ENCODE data around the gene MELTF. TPM values are rescaled to one million over a fixed set of nuclear protein-coding genes. Genes with fewer than 3 reads are reported as not detected.

Gene MELTF
- total and polyA plus RNA-seq, 2 of the 13 experiments (the other 11 are each of a cell fraction or from before 2014, with no cell fraction given): 3.2 to 7.5 TPM

DNA sequence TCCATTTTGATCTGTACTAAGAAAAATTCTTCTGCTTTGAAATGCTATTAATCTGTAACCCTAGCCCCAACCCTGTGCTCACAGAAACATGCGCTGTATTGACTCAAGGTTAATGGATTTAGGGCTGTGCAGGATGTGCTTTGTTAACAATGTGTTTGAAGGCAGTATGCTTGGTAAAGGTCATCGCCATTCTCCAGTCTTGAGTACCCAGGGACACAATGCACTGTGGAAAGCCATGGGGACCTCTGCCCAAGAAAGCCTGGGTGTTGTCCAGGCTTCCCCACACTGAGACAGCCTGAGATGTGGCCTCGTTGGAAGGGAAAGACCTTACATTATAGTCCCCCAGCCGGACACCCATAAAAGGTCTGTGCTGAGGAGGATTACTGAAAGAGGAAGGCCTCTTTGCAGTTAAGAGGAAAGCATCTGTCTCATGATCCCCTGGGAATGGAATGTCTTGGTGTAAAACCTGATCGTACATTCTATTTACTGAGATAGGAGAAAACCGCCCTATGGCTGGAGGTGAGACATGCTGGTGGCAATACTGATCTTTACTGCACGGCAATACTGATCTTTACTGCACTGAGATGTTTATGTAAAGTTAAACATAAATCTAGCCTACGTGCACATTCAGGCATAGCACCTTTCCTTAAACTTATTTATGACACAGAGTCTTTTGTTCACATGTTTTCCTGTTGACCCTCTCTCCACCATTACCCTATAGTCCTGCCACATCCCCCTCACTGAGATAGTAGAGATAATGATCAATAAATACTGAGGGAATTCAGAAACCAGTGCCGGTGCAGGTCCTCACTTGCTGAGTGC is 67.3 kb downstream of the MELTF start (continued):
- TF ChIP-seq NONO (IDR thresholded peaks at IDR 0.05) (no peak), NONO (CRISPR knock-in tag; conservative IDR thresholded peaks at IDR 0.05) (peak; percentile 77; the same call in 1 of the 2 replicates), SNAI1 (CRISPR knock-in tag; IDR thresholded peaks at IDR 0.05; ENCODE audit: borderline replicate concordance) (no peak), ZMYM2 (CRISPR knock-in tag; IDR thresholded peaks at IDR 0.05) (no peak), RBAK (CRISPR knock-in tag; IDR thresholded peaks at IDR 0.05) (no peak), ZNF781 (CRISPR knock-in tag; IDR thresholded peaks at IDR 0.05; ENCODE audit: borderline replicate concordance, not compliant biosample characterization) (no peak), ZFP90 (CRISPR knock-in tag; IDR thresholded peaks at IDR 0.05; ENCODE audit: borderline replicate concordance) (no peak), FOXO1 (CRISPR knock-in tag; IDR thresholded peaks at IDR 0.05) (peak; percentile 83; the same call in 1 of the 2 replicates), ZNF101 (CRISPR knock-in tag; IDR thresholded peaks at IDR 0.05; ENCODE audit: borderline replicate concordance, low read depth) (no peak), RXRA (CRISPR knock-in tag; IDR thresholded peaks at IDR 0.05) (peak; percentile 85; the same call in 1 of the 2 replicates), ZBTB38 (CRISPR knock-in tag; IDR thresholded peaks at IDR 0.05) (no peak), MTF2 (CRISPR knock-in tag; IDR thresholded peaks at IDR 0.05; ENCODE audit: borderline replicate concordance) (no peak)
- TF ChIP-seq, protein P1, sequence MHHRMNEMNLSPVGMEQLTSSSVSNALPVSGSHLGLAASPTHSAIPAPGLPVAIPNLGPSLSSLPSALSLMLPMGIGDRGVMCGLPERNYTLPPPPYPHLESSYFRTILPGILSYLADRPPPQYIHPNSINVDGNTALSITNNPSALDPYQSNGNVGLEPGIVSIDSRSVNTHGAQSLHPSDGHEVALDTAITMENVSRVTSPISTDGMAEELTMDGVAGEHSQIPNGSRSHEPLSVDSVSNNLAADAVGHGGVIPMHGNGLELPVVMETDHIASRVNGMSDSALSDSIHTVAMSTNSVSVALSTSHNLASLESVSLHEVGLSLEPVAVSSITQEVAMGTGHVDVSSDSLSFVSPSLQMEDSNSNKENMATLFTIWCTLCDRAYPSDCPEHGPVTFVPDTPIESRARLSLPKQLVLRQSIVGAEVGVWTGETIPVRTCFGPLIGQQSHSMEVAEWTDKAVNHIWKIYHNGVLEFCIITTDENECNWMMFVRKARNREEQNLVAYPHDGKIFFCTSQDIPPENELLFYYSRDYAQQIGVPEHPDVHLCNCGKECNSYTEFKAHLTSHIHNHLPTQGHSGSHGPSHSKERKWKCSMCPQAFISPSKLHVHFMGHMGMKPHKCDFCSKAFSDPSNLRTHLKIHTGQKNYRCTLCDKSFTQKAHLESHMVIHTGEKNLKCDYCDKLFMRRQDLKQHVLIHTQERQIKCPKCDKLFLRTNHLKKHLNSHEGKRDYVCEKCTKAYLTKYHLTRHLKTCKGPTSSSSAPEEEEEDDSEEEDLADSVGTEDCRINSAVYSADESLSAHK (CRISPR knock-in tag; IDR thresholded peaks at IDR 0.05; ENCODE audit: borderline replicate concordance): 0 out of 2 replicates have a peak, but pooled peaks have one; percentile 48
- TF ChIP-seq, protein P2, sequence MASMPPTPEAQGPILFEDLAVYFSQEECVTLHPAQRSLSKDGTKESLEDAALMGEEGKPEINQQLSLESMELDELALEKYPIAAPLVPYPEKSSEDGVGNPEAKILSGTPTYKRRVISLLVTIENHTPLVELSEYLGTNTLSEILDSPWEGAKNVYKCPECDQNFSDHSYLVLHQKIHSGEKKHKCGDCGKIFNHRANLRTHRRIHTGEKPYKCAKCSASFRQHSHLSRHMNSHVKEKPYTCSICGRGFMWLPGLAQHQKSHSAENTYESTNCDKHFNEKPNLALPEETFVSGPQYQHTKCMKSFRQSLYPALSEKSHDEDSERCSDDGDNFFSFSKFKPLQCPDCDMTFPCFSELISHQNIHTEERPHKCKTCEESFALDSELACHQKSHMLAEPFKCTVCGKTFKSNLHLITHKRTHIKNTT (CRISPR knock-in tag; IDR thresholded peaks at IDR 0.05): no peak
- TF ChIP-seq, protein P3, sequence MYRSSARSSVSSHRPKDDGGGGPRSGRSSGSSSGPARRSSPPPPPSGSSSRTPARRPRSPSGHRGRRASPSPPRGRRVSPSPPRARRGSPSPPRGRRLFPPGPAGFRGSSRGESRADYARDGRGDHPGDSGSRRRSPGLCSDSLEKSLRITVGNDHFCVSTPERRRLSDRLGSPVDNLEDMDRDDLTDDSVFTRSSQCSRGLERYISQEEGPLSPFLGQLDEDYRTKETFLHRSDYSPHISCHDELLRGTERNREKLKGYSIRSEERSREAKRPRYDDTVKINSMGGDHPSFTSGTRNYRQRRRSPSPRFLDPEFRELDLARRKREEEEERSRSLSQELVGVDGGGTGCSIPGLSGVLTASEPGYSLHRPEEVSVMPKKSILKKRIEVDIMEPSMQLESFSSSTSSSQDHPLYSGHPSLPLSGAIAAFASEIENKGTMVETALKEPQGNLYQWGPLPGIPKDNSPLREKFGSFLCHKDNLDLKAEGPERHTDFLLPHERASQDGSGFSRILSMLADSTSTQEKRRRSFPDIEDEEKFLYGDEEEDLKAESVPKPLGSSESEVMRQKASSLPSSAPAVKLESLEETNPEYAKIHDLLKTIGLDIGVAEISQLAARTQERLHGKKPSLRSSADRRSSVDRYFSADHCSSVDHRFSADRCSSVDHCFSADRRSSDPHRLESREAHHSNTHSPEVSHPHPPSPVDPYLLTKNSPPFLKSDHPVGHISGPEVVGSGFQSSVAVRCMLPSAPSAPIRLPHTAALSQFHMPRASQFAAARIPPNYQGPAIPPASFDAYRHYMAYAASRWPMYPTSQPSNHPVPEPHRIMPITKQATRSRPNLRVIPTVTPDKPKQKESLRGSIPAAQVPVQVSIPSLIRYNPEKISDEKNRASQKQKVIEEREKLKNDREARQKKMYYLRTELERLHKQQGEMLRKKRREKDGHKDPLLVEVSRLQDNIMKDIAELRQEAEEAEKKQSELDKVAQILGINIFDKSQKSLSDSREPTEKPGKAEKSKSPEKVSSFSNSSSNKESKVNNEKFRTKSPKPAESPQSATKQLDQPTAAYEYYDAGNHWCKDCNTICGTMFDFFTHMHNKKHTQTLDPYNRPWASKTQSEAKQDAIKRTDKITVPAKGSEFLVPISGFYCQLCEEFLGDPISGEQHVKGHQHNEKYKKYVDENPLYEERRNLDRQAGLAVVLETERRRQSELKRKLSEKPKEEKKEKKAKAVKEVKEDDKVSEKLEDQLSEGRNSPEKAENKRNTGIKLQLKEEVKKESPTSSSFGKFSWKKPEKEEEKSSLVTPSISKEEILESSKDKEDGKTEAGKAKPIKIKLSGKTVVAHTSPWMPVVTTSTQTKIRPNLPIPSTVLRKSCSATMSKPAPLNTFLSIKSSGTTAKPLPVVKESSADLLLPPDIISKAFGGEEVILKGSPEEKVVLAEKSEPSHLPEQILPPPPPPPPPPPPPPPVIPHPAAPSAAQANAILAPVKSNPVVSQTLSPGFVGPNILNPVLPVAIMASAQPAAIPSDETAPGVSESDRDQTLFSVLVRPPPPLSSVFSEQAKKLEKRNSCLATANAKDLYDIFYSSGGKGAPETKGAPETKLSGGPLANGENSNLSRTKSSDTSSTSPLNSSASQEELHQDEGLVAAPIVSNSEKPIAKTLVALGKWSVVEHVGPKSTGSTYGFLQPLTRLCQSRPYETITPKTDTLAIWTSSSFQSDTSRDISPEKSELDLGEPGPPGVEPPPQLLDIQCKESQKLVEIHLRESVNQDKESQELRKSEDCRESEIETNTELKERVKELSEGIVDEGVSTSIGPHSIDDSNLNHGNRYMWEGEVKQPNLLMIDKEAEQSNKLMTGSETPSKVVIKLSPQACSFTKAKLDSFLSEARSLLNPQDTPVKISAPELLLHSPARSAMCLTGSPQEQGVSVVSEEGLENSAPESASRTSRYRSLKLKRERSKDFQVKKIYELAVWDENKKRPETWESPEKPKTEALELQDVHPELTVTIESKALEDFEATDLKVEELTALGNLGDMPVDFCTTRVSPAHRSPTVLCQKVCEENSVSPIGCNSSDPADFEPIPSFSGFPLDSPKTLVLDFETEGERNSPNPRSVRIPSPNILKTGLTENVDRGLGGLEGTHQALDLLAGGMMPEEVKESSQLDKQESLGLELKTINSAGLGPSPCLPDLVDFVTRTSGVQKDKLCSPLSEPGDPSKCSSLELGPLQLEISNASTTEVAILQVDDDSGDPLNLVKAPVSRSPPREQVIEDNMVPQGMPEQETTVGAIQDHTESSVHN (CRISPR knock-in tag; IDR thresholded peaks at IDR 0.05): no peak

Measured in HepG2 (cell line).